Astrocyte of the hippocampus (primary cell): ENCODE results near the gene DIP2A.
"Not testable (repeated sequence)": the region's sequence is repeated elsewhere in the genome, so short reads cannot be mapped to it uniquely, and the experiment has no call there.

Experiments
- DNase-seq: peaks from one replicate; pipeline ENCODE4 v3.0.0; 2011; ENCODE audit warnings: low read depth, low spot score

The DIP2A gene

GRCh38 chr21:46555225-46555617 lies 96.5 kb downstream of the DIP2A start:
- no peak for DNase-seq

DNA sequence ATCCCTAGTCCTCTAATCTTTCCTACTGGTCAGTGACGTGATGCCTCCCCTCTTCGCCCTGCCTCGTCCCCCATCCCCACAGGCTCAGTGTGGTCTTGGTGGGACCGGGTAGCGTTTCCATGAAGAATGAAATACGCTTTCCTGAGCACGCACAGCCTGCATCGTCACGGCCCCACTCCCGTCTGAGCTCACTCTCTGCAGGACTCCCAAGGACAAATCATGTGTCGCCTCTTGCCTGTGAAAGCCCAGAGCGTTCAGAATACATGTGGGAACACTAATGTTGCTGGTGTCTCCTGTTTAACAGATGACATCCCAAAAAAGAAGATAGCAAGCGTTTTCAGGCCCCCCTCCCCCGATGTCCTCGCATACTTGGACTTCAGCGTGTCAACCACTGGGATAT lies 97.0 kb downstream of the DIP2A start:
- DNase-seq, result no peak

- DNase-seq, result no peak
Observed at GRCh38 chr21:46556802-46557201, 98.1 kb downstream of the DIP2A start.

DNA sequence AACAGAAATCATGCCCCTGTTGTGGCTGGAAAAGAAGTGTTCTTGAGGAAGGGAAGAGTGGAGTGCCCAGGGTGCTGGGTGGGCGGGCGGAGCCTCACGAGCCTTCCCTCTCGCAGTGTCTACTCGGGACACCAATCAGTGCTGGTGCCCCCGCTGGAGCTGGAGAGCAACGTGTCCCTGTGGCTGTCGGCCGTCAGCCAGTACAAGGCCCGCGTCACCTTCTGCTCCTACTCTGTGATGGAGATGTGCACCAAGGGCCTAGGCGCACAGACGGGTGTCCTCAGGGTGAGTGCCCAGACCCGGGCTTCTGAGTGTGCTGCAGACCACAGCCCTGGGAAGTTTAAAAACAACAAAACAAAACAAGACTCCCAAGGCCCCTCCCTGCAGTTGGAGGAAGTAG lies 98.8 kb downstream of the DIP2A start:
- DNase-seq, result no peak

DNA sequence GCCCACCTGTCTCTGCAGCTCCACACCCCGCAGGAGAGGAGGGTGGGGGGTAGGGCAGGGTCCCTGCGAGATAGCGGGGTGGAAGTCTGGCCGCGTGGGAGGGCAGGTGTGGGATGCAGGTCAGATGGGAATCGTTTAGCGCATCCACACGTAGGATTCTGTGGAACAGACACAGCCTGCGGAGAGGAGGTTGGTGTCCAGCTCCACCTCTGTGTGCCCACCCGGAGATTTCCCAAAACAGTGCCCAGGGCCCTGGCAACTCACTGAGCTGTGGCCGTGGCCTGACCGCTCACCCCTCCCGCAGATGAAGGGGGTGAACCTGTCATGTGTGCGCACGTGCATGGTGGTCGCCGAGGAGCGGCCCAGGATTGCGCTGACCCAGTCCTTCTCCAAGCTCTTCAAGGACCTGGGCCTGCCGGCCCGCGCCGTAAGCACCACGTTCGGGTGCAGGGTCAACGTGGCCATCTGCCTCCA lies 99.3 kb downstream of the DIP2A start:
- DNase-seq, result no peak

DNA sequence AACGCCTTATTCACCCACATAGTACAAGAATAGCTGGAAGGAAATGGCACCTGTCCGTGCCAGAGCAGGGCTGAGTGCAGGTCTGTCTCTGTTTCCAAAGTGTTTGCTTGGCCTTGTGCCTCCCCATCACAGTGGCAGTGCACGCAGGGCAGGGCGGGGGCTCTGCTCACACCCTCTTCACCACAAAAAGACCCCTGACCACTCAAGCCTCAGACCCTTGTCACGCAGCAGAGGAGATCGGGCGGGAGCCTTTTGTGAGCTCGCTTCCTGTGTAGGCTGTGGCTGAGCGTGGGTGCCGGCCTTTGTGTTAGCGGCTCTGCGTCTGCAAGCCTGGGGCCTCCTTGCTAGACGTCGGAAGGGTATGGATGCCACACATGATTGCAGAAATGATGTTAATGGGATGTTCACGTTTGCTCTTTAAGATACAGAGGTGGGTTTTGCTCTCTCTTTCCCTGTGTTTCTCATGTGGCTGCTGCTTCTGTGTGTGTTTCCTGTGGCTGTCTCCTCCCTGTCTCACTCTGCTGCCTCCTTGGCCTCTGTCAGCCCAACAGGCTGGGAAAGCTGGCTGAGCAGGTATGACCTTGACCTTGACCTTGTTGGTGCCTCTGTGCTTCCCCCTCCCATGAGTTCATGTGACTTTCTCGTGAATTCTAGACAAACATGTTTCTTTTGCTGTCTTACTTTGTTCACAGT lies 100.7 kb downstream of the DIP2A start:
- no peak for DNase-seq

DNA sequence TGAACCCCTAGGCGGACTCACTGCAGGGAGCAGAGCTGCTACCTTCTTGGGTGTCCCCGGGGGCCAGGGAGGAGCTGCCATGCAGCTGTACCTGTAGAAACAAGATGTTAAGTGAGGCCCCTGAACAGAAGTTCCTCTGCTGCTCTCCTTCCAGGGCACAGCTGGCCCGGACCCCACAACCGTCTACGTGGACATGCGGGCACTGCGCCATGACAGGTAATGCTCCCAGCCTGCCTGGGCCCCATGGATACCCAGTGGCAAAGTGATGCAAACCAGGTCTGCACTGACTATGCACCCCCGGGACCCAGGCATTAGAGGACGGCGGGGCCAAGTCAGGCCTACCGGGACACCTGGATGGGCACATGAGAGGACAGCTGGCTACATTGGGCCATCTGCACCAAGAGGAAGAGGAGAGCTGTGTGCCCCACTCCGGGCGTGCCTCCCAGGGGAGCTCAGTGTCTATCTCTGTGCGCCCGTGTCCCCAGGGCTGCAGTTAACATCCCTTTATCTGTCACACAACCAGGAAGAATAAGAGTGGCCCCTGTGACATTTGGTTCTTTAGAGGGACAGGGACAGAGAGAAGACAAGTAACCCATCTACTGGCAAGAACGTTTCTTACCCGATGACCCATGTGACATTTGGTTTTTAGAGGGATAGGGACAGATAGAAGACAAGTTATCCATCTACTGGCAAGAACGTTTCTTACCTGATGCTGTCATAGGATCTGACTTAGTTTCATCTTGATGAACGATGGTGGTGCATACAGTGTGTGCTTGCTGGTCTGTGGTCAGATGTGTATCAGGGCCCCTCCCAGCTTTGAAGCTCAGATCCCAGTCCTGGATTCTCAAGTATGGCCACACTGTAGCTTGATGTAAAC lies 102.1 kb downstream of the DIP2A start:
- DNase-seq, result no peak

DNA sequence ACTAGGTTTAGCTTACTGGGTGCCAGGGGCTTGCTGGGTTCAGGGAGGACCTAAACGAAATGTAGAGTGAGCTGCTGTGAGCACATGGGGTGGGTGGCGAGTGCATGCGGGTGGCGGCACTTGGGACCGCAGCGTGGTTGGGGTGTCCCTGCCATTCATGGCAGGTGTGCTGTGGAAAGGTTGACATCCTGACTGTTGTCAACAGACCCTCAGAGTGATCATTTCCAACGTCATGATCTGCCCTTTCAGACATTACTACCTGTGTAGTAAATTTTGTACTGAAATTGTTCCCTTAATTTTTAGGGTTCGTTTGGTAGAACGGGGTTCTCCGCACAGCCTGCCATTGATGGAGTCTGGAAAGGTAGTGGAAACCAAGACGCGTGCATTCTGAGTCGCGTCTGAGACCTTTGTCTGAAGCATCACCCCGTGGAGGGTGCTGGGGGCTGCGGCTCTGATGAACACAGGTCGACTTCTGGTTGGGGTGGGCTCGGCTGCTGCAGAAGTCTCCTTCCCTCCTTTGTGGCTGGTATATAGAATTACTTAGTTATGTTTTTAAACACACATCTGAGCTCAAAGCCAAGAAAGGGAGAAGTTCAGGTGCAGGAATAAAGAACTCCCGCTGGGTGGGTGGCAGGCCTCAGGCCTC lies 102.9 kb downstream of the DIP2A start:
- no peak for DNase-seq

GRCh38 chr21:46562472-46562871 lies 103.8 kb downstream of the DIP2A start:
- no peak for DNase-seq

DNA sequence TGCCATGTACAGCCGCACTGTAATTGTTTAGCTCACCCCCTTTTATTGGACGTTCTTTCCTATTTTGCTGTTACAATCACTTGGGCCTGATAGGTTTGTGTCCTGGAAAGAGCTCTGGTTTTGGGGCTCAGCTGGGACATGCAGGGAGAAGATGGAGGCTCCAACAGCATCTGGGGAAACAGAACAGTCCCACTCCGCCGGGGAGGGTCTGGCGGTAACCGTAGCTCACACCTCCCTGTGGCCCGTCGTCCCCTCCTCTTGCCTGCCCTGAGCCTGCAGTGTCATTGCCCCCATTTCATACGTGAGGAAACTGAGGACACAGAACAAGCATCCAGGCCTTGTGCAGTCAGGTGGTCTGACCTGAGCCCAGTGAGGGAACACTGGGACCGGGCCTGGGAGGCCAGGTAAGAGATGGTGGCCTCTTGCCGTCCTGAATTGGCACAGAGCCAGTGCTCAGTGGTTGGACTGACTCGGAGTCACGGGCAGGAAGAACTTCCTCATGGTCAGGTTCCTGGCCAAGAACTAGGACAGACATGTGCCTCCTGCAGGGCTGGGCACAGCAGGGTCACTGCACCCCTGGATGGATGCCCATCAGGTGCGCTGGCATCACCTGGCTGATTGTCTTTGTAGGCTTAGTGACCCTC lies 104.4 kb downstream of the DIP2A start:
- DNase-seq, result no peak

GRCh38 chr21:46564391-46564790 lies 105.7 kb downstream of the DIP2A start:
- no peak for DNase-seq

DNA sequence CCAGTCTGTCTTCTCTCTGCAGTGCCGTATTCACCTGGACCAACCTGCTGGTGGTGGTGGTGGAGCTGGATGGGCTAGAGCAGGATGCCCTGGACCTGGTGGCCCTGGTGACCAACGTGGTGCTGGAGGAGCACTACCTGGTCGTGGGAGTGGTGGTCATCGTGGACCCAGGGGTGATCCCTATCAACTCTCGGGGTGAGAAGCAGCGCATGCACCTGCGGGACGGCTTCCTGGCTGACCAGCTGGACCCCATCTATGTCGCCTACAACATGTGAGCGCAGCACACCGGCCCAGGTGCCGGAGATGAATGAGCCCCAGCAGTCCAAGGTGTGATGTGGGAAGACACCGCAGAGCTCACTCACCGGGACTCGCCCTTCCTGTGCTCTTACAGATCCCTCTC lies 108.7 kb downstream of the DIP2A start:
- no peak for DNase-seq

DNA sequence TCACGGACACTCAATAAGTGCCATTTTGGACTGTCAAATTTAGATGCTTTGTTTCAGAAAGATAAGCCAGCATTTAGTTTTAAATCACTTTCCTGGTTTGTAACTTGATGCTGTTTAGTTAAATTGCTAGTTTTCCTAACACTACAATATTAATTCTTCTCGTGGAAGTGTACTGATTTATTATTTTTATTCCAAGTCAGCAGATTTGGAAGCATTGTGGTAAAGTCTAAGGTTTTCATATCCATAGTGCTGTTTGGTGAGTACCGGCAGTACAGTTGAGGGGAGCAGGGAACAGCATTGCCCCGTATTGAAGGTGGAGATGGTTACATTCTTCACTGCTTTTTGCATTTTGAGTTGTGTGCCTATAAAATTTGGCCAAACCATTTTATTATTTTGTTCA lies 109.9 kb downstream of the DIP2A start:
- DNase-seq, result no peak

GRCh38 chr21:46569081-46569480 lies 110.4 kb downstream of the DIP2A start:
- no peak for DNase-seq

- no peak for DNase-seq
Observed at GRCh38 chr21:46570119-46570518, 111.4 kb downstream of the DIP2A start.

DNA sequence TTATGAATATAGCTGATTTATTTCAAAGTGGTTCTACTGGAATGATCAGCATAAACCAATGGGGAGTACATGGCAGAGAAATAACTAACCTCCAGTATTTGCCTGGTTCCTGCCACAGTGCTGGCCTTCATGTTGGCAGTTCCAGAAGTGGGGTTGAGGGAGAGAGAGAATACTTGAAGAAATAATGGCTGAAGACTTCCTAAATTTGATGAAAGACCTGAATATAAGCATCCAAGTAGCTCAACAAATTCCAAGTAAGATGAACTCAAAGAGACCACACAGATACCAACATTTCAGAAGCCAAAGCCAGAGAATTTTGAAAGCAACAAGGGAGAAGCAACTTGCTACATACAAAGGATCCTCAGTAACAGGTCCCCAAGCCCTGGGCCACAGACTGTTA lies 111.9 kb downstream of the DIP2A start:
- no peak for DNase-seq

GRCh38 chr21:46572850-46573249 lies 114.2 kb downstream of the DIP2A start:
- no peak for DNase-seq

- not testable (repeated sequence) for DNase-seq
Observed at GRCh38 chr21:46577786-46578185, 119.1 kb downstream of the DIP2A start.

DNA sequence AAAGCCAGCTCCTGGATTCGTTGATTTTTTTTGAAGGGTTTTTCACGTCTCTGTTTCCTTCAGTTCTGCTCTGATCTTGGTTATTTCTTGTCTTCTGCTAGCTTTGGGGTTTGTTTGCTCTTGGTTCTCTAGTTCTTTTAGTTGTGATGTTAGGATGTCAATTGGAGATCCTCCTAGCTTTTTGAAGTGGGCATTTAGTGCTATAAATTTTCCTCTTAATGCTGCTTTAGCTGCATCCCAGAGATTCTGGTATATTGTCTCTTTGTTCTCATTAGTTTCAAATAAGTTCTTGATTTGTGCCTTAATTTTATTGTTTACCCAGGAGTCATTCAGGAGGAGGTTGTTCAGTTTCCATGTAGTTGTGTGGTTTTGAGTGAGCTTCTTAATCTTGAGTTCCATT lies 120.7 kb downstream of the DIP2A start:
- DNase-seq, result not testable (repeated sequence)

GRCh38 chr21:46581780-46582307 lies 123.2 kb downstream of the DIP2A start:
- DNase-seq, result no peak

GRCh38 chr21:46585191-46585953 lies 126.7 kb downstream of the DIP2A start:
- DNase-seq, result no peak
